Measurements from ENCODE around the gene WNT7B. TPM values are rescaled to one million over a fixed set of nuclear protein-coding genes. Genes with fewer than 3 reads are reported as not detected.

The WNT7B gene
- total and polyA plus RNA-seq, 2 donors (not counting 1 experiment from before 2014, with no cell fraction given) = 0.22 to 0.67 TPM

- no peak overlapping the region for H3K4me2 ChIP-seq (replicated peaks; ENCODE audit: low read depth, low read length, poor library complexity, severe bottlenecking)
- H3K27ac ChIP-seq (ENCODE audit: low read length in 2 of 2) = no peak overlapping the region
- Mint-ChIP-seq H3K27me3 (peaks cover 39% of the 10 kb centered on the region), H3K4me3 (no peak overlapping the region), H3K9me3 (ENCODE audit: insufficient read depth) (no peaks in the 10 kb centered on the region), H3K27ac (no peak overlapping the region), H3K4me1 (peaks cover 7% of the 10 kb centered on the region)
- TF ChIP-seq EZH2 (IDR thresholded peaks at IDR 0.05; ENCODE audit: borderline replicate concordance, insufficient read depth, low read depth, low read length, poor library complexity, severe bottlenecking) (no peak), CTCF (IDR thresholded peaks at IDR 0.05) (no peak)
- H3K4me3 ChIP-seq (ENCODE audit: control extremely low read depth in 1 of 5, extremely low read depth in 1 of 5, insufficient read depth in 1 of 5, low read depth in 2 of 5, low read length in 4 of 5) = no peak overlapping the region
- 82% methylated on average over 4 of the region's 4 CpGs for WGBS (ENCODE audit: insufficient coverage)
- H2AFZ ChIP-seq (ENCODE audit: insufficient read depth, low read depth, low read length, poor library complexity, severe bottlenecking) = no peak overlapping the region
- ATAC-seq (ENCODE audit: low read depth) (no peak), DNase-seq (no peak)
- no peaks in the 10 kb centered on the region for H3K4me1 ChIP-seq (ENCODE audit: control insufficient read depth in 2 of 2, insufficient read depth in 2 of 2, low read length in 2 of 2)
- peaks cover 0 to 9% (median 0%) of the 10 kb centered on the region in 3 donors for H3K9me3 ChIP-seq (ENCODE audit: control extremely low read depth in 1 of 3, control insufficient read depth in 2 of 3, insufficient read depth in 1 of 3, low read length in 2 of 3)
- POLR2A ChIA-PET = interaction anchor here (0.6 to 0.7 kb wide), 3 partner anchors 11 to 89 kb away, joined by 3 to 8 read pairs (median 3); no protein-coding TSS in a partner anchor
- H3K79me2 ChIP-seq (ENCODE audit: control insufficient read depth, insufficient read depth, low read length) = no peaks in the 10 kb centered on the region
- CTCF ChIA-PET = interaction anchor here (0.6 to 1.5 kb wide), 3 partner anchors 9 to 18 kb away, joined by 3 to 6 read pairs (median 4); no protein-coding TSS in a partner anchor
- H3K9ac ChIP-seq (ENCODE audit: low read length) = no peak overlapping the region
- H3K27me3 ChIP-seq (replicated peaks in 1 of 4; ENCODE audit: control extremely low read depth in 1 of 4, control insufficient read depth in 3 of 4, insufficient read depth in 4 of 4, low read length in 3 of 4) = peaks cover 0 to 55% (median 20%) of the 10 kb centered on the region in 4 experiments
- no peaks in the 10 kb centered on the region for H3K36me3 ChIP-seq (replicated peaks in 1 of 2; ENCODE audit: control extremely low read depth in 1 of 2, control insufficient read depth in 1 of 2, extremely low read depth in 1 of 2, insufficient read depth in 2 of 2, low read length in 1 of 2)
- intact Hi-C loops (cut with micrococcal nuclease) = no loop called here
- H4K20me1 ChIP-seq (ENCODE audit: control insufficient read depth, insufficient read depth, low read length, poor library complexity, severe bottlenecking) = no peaks in the 10 kb centered on the region
Observed at GRCh38 chr22:46024136-46024840, 47.3 kb upstream of the WNT7B start.

GRCh38 chr22:46023558-46023981 lies 46.6 kb upstream of the WNT7B start:
- no peak for DNase-seq
- Histone ChIP-seq H3K4me3 (ENCODE audit: control extremely low read depth in 1 of 5, extremely low read depth in 1 of 5, insufficient read depth in 1 of 5, low read depth in 2 of 5, low read length in 4 of 5) (no peak overlapping the region), H3K4me1 (ENCODE audit: control insufficient read depth in 2 of 2, insufficient read depth in 2 of 2, low read length in 2 of 2) (no peaks in the 10 kb centered on the region), H3K4me2 (replicated peaks; ENCODE audit: low read depth, low read length, poor library complexity, severe bottlenecking) (no peak overlapping the region), H2AFZ (ENCODE audit: insufficient read depth, low read depth, low read length, poor library complexity, severe bottlenecking) (no peak overlapping the region), H3K36me3 (replicated peaks in 1 of 2; ENCODE audit: control extremely low read depth in 1 of 2, control insufficient read depth in 1 of 2, extremely low read depth in 1 of 2, insufficient read depth in 2 of 2, low read length in 1 of 2) (no peaks in the 10 kb centered on the region), H3K27ac (ENCODE audit: low read length in 2 of 2) (no peak overlapping the region), H3K9me3 (ENCODE audit: control extremely low read depth in 1 of 3, control insufficient read depth in 2 of 3, insufficient read depth in 1 of 3, low read length in 2 of 3) (peaks cover 0 to 9% (median 0%) of the 10 kb centered on the region in 3 donors), H3K9ac (ENCODE audit: low read length) (no peak overlapping the region), H4K20me1 (ENCODE audit: control insufficient read depth, insufficient read depth, low read length, poor library complexity, severe bottlenecking) (no peaks in the 10 kb centered on the region), H3K79me2 (ENCODE audit: control insufficient read depth, insufficient read depth, low read length) (no peaks in the 10 kb centered on the region), H3K27me3 (replicated peaks in 1 of 4; ENCODE audit: control extremely low read depth in 1 of 4, control insufficient read depth in 3 of 4, insufficient read depth in 4 of 4, low read length in 3 of 4) (peaks cover 0 to 51% (median 20%) of the 10 kb centered on the region in 4 experiments)
- Mint-ChIP-seq H3K27ac (no peak overlapping the region), H3K9me3 (ENCODE audit: insufficient read depth) (no peaks in the 10 kb centered on the region), H3K4me3 (no peak overlapping the region), H3K27me3 (peaks cover 39% of the 10 kb centered on the region), H3K4me1 (peaks cover 7% of the 10 kb centered on the region)
- TF ChIP-seq CTCF (IDR thresholded peaks at IDR 0.05) (no peak), EZH2 (IDR thresholded peaks at IDR 0.05; ENCODE audit: borderline replicate concordance, insufficient read depth, low read depth, low read length, poor library complexity, severe bottlenecking) (no peak)
- 95% methylated on average over 11 of the region's 14 CpGs for WGBS (ENCODE audit: insufficient coverage)
- ChIA-PET CTCF (interaction anchor here (1.5 to 2.1 kb wide), 2 partner anchors 10 to 17 kb away, joined by 6 to 7 read pairs; no protein-coding TSS in a partner anchor), POLR2A (no interaction called here)
- ATAC-seq (ENCODE audit: low read depth) = no peak
- intact Hi-C loops (cut with micrococcal nuclease) = no loop called here

All from B cell (primary cell).